Measurements from ENCODE around the gene FLOT2.

DNA sequence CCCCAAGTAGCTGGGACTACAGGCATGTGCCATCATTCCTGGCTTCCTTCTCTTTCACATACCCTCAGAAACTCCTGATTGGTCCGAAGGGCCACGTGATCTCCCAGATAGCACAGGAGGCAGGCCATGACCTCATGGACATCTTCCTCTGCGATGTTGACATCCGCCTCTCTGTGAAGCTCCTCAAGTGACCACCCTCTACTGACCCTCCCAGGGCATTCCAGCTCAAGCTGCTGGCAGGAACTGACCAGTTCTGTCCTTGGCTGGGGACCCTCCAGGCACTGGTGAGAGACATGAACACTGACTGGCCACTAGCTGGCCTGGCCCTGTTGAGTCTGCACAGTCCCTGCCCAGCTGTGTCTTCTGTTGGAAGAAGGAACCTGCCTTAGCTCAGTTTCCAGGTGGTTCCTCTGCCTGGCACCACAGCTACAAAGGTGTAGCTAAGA is 37.1 kb downstream of the FLOT2 start:
- TF ChIP-seq POLR2A (IDR thresholded peaks at IDR 0.05), result no peak
- TF ChIP-seq, protein P1, sequence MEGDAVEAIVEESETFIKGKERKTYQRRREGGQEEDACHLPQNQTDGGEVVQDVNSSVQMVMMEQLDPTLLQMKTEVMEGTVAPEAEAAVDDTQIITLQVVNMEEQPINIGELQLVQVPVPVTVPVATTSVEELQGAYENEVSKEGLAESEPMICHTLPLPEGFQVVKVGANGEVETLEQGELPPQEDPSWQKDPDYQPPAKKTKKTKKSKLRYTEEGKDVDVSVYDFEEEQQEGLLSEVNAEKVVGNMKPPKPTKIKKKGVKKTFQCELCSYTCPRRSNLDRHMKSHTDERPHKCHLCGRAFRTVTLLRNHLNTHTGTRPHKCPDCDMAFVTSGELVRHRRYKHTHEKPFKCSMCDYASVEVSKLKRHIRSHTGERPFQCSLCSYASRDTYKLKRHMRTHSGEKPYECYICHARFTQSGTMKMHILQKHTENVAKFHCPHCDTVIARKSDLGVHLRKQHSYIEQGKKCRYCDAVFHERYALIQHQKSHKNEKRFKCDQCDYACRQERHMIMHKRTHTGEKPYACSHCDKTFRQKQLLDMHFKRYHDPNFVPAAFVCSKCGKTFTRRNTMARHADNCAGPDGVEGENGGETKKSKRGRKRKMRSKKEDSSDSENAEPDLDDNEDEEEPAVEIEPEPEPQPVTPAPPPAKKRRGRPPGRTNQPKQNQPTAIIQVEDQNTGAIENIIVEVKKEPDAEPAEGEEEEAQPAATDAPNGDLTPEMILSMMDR (IDR thresholded peaks at IDR 0.05), result no peak
